Measurements from ENCODE around the gene EZR.

The EZR gene

DNA sequence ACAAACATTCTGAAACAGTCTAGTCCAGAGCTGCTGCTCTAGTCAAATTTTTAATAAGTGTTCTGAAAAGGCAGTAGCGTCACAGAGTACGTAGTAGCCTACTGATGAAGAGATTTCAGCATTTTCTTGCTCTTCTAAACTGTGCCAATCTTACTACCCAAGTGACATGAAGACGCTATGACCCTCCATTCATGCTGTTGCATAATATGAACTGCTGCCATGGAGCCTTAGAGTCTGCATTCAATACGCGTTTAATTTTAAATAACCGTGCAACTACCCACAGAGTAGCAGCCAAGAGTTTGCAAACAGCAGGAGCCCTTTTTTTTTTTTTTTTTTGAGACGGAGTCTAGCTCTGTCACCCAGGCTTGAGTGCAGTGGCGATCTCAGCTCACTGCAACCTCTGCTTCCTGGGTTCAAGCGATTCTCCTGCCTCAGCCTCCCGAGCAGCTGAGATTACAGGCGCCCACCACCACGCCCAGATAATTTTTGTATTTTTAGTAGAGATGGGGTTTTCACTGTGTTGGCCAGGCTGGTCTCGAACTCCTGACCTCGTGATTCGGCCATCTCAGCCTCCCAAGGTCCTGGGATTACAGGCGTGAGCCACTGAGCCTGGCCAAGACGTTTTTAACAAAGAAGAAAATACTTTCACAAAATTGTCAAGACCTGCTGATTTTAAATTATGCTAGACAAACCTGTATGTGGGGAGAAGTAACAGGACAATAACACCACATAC, 44.3 kb downstream of the EZR start:
- Histone ChIP-seq H3K4me3 (ENCODE audit: low read length) (no peak overlapping the region), H3K9me3 (ENCODE audit: control insufficient read depth, insufficient read depth, low read length) (no peaks in the 10 kb centered on the region), H3K27me3 (ENCODE audit: control insufficient read depth, insufficient read depth, low read length) (no peaks in the 10 kb centered on the region), H3K36me3 (ENCODE audit: control insufficient read depth, insufficient read depth, low read length) (peaks cover 42% of the 10 kb centered on the region), H3K27ac (ENCODE audit: low read length) (no peak overlapping the region), H3K4me1 (ENCODE audit: control insufficient read depth, insufficient read depth, low read length) (no peaks in the 10 kb centered on the region)
- WGBS (ENCODE audit: insufficient coverage, insufficient read length), result no CpG with 5 or more reads among the region's 17 CpGs
- DNase-seq (ENCODE audit: low read depth, low spot score), result no peak

DNA sequence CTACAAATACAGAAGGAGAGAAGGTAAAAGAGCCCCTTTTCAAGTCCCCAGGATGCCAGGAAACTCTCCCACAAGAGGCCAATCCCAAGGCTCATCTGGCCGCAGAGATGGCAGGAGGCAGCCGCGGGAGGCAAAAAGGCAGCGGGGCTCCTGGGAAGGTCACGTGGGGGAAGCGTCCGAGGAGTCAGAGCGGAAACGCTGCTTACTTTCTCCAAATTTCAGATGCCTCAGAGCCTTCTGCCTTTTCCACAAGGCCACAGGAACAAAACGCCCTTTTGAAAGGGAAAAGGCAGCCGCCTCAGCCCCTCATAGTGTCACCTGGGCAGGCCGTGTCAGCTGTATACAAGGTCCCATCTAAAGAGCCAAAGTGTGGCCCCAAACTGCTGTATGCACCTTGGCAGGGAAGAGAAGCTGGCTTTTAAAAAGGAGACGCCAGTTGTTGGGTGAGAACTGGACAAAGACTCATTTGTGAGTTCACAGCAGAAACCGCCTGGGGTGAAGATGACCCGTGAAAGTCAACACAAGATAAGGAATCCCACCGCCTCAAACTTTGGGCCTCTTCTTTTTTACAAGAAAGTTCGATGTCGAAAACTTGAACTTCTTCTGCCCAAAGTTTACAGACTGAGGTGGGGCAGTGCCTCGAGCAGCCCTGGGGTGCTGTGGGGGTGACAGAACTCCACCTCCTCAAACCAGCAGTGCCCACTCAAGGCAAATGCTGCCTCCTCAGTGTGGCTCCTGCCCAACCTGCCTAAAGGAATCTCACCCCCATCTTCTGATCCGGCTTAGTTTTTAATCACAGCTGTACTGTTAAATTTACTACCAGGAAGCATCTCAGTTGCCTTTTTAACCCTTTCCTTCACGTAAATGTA, 45.4 kb downstream of the EZR start:
- Histone ChIP-seq H3K4me1 (ENCODE audit: control insufficient read depth, insufficient read depth, low read length) (no peaks in the 10 kb centered on the region), H3K27me3 (ENCODE audit: control insufficient read depth, insufficient read depth, low read length) (no peaks in the 10 kb centered on the region), H3K36me3 (ENCODE audit: control insufficient read depth, insufficient read depth, low read length) (peaks cover 52% of the 10 kb centered on the region), H3K27ac (ENCODE audit: low read length) (no peak overlapping the region), H3K9me3 (ENCODE audit: control insufficient read depth, insufficient read depth, low read length) (no peaks in the 10 kb centered on the region), H3K4me3 (ENCODE audit: low read length) (no peak overlapping the region)
- WGBS (ENCODE audit: insufficient coverage, insufficient read length), result no CpG with 5 or more reads among the region's 21 CpGs
- no peak for DNase-seq (ENCODE audit: low read depth, low spot score)

DNA sequence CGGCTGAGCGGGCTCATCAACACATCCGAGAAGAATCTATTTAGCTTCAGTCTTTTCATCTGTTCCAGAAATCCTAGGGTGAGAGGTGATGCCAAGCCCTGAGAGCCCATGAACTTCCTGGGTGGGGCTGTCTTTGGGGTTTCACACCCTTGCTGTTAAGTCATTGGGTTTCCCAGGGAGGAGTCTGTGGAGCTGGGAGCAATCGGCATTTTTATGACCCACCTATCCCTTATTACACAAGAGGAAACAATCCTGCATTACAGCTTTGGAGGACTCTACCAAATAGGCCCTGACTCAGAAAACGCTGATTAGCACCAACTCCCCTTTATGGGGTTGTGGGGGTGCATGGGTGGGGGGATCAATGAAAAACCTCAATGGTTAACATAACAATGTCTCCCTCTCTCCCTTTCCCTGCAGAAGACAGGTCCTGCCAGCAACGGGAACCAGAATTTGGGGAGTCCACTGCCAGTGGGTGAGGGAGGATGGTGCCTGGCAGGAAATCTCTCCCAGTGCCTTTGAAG, 46.3 kb downstream of the EZR start:
- Histone ChIP-seq H3K9me3 (ENCODE audit: control insufficient read depth, insufficient read depth, low read length) (no peaks in the 10 kb centered on the region), H3K27ac (ENCODE audit: low read length) (no peak overlapping the region), H3K27me3 (ENCODE audit: control insufficient read depth, insufficient read depth, low read length) (no peaks in the 10 kb centered on the region), H3K36me3 (ENCODE audit: control insufficient read depth, insufficient read depth, low read length) (peaks cover 61% of the 10 kb centered on the region), H3K4me3 (ENCODE audit: low read length) (no peak overlapping the region), H3K4me1 (ENCODE audit: control insufficient read depth, insufficient read depth, low read length) (no peaks in the 10 kb centered on the region)
- DNase-seq (ENCODE audit: low read depth, low spot score), result no peak
- no CpG with 5 or more reads among the region's 6 CpGs for WGBS (ENCODE audit: insufficient coverage, insufficient read length)

DNA sequence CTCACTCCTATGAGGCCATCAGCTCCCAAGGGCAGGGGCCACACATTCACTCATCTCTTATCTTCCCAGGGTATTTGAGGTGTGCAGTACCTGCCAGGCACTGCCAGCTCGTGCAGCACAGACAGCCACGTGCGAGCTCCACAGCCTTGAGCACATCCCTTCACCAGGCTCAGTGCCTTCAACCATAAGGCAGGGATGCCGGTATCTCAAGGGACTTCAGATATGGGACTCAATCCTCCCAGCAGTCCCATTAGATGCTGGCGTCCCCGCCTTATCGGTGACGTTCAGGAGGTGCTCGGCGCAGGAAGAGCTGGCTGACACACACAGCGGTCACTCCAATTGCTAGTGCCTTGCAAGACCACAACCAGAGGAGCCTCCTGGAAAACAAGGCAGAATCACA, 47.0 kb downstream of the EZR start:
- H3K9me3 ChIP-seq (ENCODE audit: control insufficient read depth, insufficient read depth, low read length), result no peaks in the 10 kb centered on the region
- H3K27me3 ChIP-seq (ENCODE audit: control insufficient read depth, insufficient read depth, low read length), result no peaks in the 10 kb centered on the region
- no peak overlapping the region for H3K27ac ChIP-seq (ENCODE audit: low read length)
- no peaks in the 10 kb centered on the region for H3K4me1 ChIP-seq (ENCODE audit: control insufficient read depth, insufficient read depth, low read length)
- DNase-seq (ENCODE audit: low read depth, low spot score), result no peak
- no peak overlapping the region for H3K4me3 ChIP-seq (ENCODE audit: low read length)
- no CpG with 5 or more reads among the region's 11 CpGs for WGBS (ENCODE audit: insufficient coverage, insufficient read length)
- peaks cover 69% of the 10 kb centered on the region for H3K36me3 ChIP-seq (ENCODE audit: control insufficient read depth, insufficient read depth, low read length)

DNA sequence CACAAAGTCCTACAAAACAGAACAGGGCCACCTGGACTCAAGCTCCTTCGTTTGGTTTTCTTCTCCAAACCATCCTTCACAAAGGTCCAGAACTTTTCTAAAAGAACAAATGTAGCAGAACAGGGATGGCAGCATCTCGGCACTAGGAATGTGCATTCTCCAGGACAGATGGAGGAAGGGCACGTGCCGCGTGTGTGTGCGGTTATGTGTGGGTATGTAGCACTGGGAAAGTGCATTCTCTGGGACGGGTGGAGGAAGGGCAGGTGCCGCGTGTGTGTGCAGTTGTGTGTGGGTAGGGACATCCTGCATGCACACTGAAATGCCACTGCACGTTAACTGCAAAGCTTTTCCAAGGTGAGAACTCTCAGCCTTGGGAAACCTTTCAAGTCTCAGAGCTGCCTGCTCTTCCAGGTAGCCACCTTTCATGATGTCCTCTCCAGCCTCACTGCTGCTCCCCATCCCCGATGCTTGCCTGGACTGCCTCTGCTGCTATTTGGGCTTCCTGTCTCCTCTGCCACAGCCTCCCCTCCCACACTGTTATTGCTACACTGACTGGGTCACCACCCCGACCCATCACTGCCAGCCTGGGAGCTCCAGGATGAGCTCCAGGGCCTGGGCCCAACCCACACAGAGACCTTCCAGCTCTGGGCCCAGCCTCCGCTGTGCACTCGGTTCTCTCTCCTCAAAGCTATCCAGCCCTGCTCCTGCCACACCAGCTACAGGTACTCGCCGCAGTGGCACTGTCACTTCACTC, 47.6 kb downstream of the EZR start:
- Histone ChIP-seq H3K4me1 (ENCODE audit: control insufficient read depth, insufficient read depth, low read length) (no peaks in the 10 kb centered on the region), H3K4me3 (ENCODE audit: low read length) (no peak overlapping the region), H3K27me3 (ENCODE audit: control insufficient read depth, insufficient read depth, low read length) (no peaks in the 10 kb centered on the region), H3K27ac (ENCODE audit: low read length) (no peak overlapping the region), H3K9me3 (ENCODE audit: control insufficient read depth, insufficient read depth, low read length) (no peaks in the 10 kb centered on the region), H3K36me3 (ENCODE audit: control insufficient read depth, insufficient read depth, low read length) (peaks cover 74% of the 10 kb centered on the region)
- DNase-seq (ENCODE audit: low read depth, low spot score), result no peak
- WGBS (ENCODE audit: insufficient coverage, insufficient read length), result no CpG with 5 or more reads among the region's 16 CpGs

DNA sequence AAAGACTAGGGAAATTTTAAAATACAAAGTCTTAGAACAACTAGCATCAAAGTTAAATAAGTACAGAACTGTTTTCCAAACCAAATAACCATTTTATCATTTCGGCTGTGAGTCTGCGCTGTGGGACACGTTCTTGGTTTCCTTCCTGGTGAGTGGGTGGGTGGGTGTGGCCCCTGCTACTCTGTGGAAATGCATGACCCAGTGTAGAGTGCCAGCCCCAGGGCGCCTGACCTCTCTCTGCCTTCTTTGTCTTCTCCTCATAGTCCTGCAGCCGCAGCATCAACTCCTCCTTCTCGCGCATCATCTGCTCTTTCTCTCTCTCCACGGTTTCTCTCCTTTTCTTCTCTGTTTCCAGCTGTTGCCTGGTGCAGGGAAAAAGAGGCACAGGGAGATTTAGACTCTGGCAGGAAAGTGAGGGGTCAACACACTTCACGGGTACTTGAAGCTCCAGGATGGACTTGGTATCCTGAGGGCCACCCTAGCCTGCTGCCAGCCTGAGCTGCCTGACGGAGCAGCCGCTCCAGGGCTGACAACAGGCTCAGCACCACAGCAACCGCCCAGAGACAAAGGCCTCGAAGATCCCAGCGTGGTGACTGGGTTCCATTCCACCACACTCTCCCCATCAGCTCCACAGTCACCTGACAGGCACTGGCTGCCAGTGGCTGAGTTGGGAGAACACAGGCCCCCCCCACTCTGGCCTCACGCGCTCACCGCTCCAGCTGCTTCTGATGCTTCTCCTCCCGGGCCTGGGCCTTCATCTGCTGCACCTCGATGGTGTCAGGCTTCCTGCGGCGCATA, 48.4 kb downstream of the EZR start:
- no peak for DNase-seq (ENCODE audit: low read depth, low spot score)
- WGBS (ENCODE audit: insufficient coverage, insufficient read length), result no CpG with 5 or more reads among the region's 21 CpGs
- Histone ChIP-seq H3K27me3 (ENCODE audit: control insufficient read depth, insufficient read depth, low read length) (no peaks in the 10 kb centered on the region), H3K27ac (ENCODE audit: low read length) (no peak overlapping the region), H3K9me3 (ENCODE audit: control insufficient read depth, insufficient read depth, low read length) (no peaks in the 10 kb centered on the region), H3K4me1 (ENCODE audit: control insufficient read depth, insufficient read depth, low read length) (no peaks in the 10 kb centered on the region), H3K36me3 (ENCODE audit: control insufficient read depth, insufficient read depth, low read length) (peaks cover 76% of the 10 kb centered on the region), H3K4me3 (ENCODE audit: low read length) (no peak overlapping the region)

DNA sequence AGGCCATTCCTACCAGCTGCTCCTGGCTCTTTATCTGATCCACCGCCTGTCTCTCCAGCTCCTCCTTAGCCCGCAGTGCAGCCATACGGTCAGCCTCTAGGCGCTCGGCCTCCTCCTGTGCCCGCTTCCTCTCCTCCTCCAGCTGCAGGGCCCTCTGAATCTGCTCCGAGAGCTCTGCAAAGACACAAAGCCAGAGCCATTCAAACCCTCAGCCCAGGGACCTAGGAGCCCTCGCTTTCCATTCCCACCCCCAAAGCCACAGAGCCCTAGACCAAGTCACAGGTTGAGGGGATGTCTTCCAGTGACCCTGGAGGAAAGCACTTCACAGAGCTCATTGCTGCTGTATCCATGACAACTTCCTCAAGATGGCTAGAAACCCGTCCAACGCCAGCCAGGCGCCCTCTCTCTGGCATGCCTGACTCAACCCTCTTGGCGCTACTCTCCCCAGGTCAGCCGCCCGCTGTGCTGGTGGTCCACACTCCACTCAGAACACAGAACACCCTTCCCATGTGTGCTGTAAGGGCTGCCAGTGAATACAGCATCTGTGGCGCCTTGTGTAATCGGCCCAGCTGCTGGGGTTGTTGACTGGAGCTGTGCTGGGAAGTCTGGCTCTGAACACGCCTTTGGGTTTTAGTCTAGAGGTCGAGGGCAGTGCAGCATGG, 49.3 kb downstream of the EZR start:
- no peaks in the 10 kb centered on the region for H3K9me3 ChIP-seq (ENCODE audit: control insufficient read depth, insufficient read depth, low read length)
- no CpG with 5 or more reads among the region's 18 CpGs for WGBS (ENCODE audit: insufficient coverage, insufficient read length)
- no peak overlapping the region for H3K27ac ChIP-seq (ENCODE audit: low read length)
- no peak for DNase-seq (ENCODE audit: low read depth, low spot score)
- H3K27me3 ChIP-seq (ENCODE audit: control insufficient read depth, insufficient read depth, low read length), result no peaks in the 10 kb centered on the region
- peaks cover 79% of the 10 kb centered on the region for H3K36me3 ChIP-seq (ENCODE audit: control insufficient read depth, insufficient read depth, low read length)
- no peak overlapping the region for H3K4me3 ChIP-seq (ENCODE audit: low read length)
- H3K4me1 ChIP-seq (ENCODE audit: control insufficient read depth, insufficient read depth, low read length), result no peaks in the 10 kb centered on the region

DNA sequence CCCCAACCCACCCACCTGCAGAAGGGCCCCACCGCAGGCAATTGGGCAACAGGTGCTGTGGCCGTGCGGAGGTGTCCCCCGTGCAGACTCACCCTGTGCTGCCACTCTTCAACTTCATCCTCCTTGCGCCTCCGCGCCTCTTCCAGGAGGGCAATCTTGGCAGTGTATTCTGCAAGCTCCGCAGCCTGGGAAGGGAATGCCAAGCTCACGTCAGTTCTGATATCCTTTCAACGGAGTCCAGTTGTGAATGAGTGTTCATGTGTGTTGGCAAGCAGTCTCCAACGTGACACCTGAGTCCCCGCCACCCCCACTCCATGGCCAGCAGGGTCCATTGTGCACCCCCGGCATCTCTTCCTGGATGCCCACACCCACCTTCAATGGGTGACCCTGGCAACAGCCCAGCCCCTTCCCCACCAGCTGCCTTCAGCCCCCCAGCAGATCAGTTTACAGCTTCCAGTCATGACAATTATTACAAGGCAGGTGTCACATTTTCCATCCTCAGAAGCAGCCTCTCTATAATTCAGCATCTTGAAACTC, 49.9 kb downstream of the EZR start:
- Histone ChIP-seq H3K36me3 (ENCODE audit: control insufficient read depth, insufficient read depth, low read length) (peaks cover 77% of the 10 kb centered on the region), H3K9me3 (ENCODE audit: control insufficient read depth, insufficient read depth, low read length) (no peaks in the 10 kb centered on the region), H3K4me3 (ENCODE audit: low read length) (no peak overlapping the region), H3K27ac (ENCODE audit: low read length) (no peak overlapping the region), H3K4me1 (ENCODE audit: control insufficient read depth, insufficient read depth, low read length) (no peaks in the 10 kb centered on the region), H3K27me3 (ENCODE audit: control insufficient read depth, insufficient read depth, low read length) (no peaks in the 10 kb centered on the region)
- no CpG with 5 or more reads among the region's 13 CpGs for WGBS (ENCODE audit: insufficient coverage, insufficient read length)
- no peak for DNase-seq (ENCODE audit: low read depth, low spot score)

DNA sequence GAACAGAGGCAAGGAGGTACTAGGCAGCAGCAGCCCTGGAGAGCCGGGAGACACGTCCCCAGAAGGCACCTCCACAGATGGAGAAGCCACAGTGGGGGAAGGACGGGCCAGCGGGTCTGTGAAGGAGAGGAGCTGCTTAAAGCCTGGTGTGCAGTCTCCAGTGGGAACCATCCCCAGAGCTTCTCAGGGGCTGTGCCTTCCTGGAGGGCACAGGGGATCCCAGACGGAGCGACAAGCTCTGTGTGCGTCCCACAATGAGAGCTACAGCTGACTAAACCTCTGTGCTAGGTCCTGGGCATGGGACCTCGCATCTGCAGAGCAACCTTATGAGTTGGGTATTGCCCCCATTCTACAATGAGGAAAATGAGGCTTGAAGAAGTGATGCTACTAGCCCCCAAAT, 50.7 kb downstream of the EZR start:
- Histone ChIP-seq H3K9me3 (ENCODE audit: control insufficient read depth, insufficient read depth, low read length) (no peaks in the 10 kb centered on the region), H3K27me3 (ENCODE audit: control insufficient read depth, insufficient read depth, low read length) (no peaks in the 10 kb centered on the region), H3K4me1 (ENCODE audit: control insufficient read depth, insufficient read depth, low read length) (no peaks in the 10 kb centered on the region), H3K27ac (ENCODE audit: low read length) (no peak overlapping the region), H3K36me3 (ENCODE audit: control insufficient read depth, insufficient read depth, low read length) (peaks cover 70% of the 10 kb centered on the region), H3K4me3 (ENCODE audit: low read length) (no peak overlapping the region)
- no peak for DNase-seq (ENCODE audit: low read depth, low spot score)
- WGBS (ENCODE audit: insufficient coverage, insufficient read length), result no CpG with 5 or more reads among the region's 8 CpGs
